HFFc6 (cell line): ENCODE data around the gene NRAP. TPM values are rescaled to one million over a fixed set of nuclear protein-coding genes. Genes with fewer than 3 reads are reported as not detected.

ENCODE experiments used
- DNase-seq: peaks from one replicate; pipeline ENCODE4 v3.0.0-alpha.2; 2018
- H3K27ac Mint-ChIP-seq: 2 replicates; pipeline ENCODE4 v1.8.0; 2020; ENCODE audit warnings: mild to moderate bottlenecking, mixed read lengths
- H3K27me3 Mint-ChIP-seq: 2 replicates; pipeline ENCODE4 v1.8.0; 2021; ENCODE audit warnings: mild to moderate bottlenecking, moderate library complexity, mixed read lengths; ENCODE audit not compliant: insufficient read depth
- H3K36me3 Mint-ChIP-seq: 2 replicates; pipeline ENCODE4 v1.8.0; 2021; ENCODE audit warnings: low read depth, mixed read lengths
- H3K4me1 Mint-ChIP-seq: 2 replicates; pipeline ENCODE4 v1.8.0; 2020; ENCODE audit warnings: low read depth, mixed read lengths
- H3K4me3 Mint-ChIP-seq: 2 replicates; pipeline ENCODE4 v1.8.0; 2020; ENCODE audit warnings: mild to moderate bottlenecking, moderate library complexity, mixed read lengths
- H3K9me3 Mint-ChIP-seq: 2 replicates; pipeline ENCODE4 v1.8.0; 2020; ENCODE audit warnings: mild to moderate bottlenecking, mixed read lengths
- CTCF ChIP-seq: fragments of 200-600 bp; sonication (generic); IDR thresholded peaks from 2 replicates; pipeline ENCODE4 v1.5.0; 2021; ENCODE audit warnings: antibody characterized with exemption, mild to moderate bottlenecking
- total RNA-seq, 6 experiments: library from RNA; stranded (reverse); fragmentation: NEBNext Ultra II Directional; extraction: Animal tissue kit (Norgen Biotek cat#: 25700); gene quantifications; 2 replicates in 1 of 6; 3 replicates in 5 of 6; pipeline ENCODE4 v1.2.3, GENCODE V29; 2021

The NRAP gene
- total RNA-seq, 6 experiments from 2014 or later: not detected

DNA sequence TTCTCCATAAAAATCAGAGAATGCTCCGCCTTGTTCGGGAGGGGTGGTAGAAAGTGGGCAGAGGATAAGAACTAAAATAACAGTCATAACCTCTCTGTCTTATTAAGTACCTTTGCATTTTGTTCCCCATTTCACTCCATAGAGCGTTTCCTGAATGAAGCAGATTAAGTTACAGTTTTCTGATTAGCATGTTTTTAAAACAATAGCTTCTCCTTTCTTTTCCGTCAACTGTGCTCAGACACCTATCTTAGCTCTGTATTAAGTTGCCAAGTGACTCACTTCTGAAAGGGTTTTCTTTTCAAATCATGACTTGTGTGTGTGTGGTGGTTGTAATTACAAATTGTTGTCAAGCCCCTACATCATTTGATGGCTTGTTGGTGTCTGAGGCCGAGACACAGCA lies 109.6 kb downstream of the NRAP start:
- TF ChIP-seq CTCF: no peak
- H3K27ac Mint-ChIP-seq: no peak overlapping the region
- no peaks in the 10 kb centered on the region for H3K9me3 Mint-ChIP-seq
- H3K4me3 Mint-ChIP-seq: no peak overlapping the region
- peaks cover 27% of the 10 kb centered on the region for H3K27me3 Mint-ChIP-seq
- DNase-seq: no peak
- no peaks in the 10 kb centered on the region for H3K36me3 Mint-ChIP-seq
- peaks cover 9% of the 10 kb centered on the region; the same call in 1 of the 2 replicates for H3K4me1 Mint-ChIP-seq

GRCh38 chr10:113553149-113553548 lies 110.7 kb downstream of the NRAP start:
- Mint-ChIP-seq H3K4me1 (peaks cover 9% of the 10 kb centered on the region; the same call in 1 of the 2 replicates), H3K36me3 (no peaks in the 10 kb centered on the region)
- no peak for TF ChIP-seq CTCF

DNA sequence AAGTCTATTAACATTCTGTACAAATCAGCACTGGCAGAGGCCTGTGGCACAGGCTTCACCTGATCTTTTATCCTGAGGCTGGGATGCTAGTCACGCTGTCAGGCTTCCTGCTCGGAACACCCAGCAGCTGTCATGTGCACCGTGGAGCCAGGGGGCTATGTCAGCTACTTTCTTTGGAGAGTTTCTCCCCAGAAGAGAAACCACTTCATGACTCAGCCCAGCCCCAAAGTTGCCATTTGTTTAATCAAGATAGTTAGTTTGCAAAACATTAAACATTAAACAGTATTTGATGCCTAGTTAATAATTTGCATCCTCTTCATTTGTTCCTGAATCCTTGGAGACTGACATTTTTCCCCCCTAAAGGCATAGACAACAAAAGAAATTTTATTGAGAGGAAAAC lies 111.1 kb downstream of the NRAP start, which contains the start of gene HABP2:
Gene HABP2, plus strand, starts transcription at position 353 of the 400 bp plus-strand sequence. CDS start 69 bp downstream, outside the sequence.
- Mint-ChIP-seq H3K27ac (no peak within 1 kb of the TSS), H3K4me3 (no peak within 1 kb of the TSS), H3K9me3 (no peaks in the 10 kb centered on the region), H3K36me3 (no peaks in the 10 kb centered on the region), H3K27me3 (peaks cover 23% of the 10 kb centered on the region), H3K4me1 (peaks cover 9% of the 10 kb centered on the region; the same call in 1 of the 2 replicates)
- no peak for DNase-seq
- no peak for TF ChIP-seq CTCF

More at GRCh38 chr10:113553149-113553548, 110.7 kb downstream of the NRAP start:
- H3K4me3 Mint-ChIP-seq: no peak overlapping the region
- no peaks in the 10 kb centered on the region for H3K9me3 Mint-ChIP-seq
- no peak for DNase-seq
- H3K27ac Mint-ChIP-seq: no peak overlapping the region
- H3K27me3 Mint-ChIP-seq: peaks cover 27% of the 10 kb centered on the region

DNA sequence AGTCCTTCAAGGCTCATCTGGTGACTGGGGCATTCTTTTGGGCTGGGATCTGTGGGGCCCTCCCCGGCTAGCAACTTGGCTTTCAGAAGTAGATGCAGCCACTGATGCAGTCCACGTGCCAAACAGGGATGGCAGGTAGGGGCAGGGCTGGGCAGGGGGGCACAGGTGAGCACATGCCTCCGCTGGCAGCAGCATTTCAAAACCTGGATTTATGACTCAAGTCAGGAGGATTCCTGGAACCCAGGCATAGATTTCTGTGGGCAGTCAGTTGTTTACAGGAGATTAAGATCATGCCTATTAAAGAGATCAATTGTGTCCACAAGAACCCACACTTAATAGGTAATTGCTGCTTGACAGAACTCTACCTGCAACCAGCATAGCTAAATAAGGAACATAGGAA lies 111.8 kb downstream of the NRAP start:
- H3K27ac Mint-ChIP-seq: no peak overlapping the region
- H3K4me3 Mint-ChIP-seq: no peak overlapping the region
- DNase-seq: no peak
- H3K9me3 Mint-ChIP-seq: no peaks in the 10 kb centered on the region
- peaks cover 9% of the 10 kb centered on the region; the same call in 1 of the 2 replicates for H3K4me1 Mint-ChIP-seq
- no peak for TF ChIP-seq CTCF
- H3K27me3 Mint-ChIP-seq: peaks cover 23% of the 10 kb centered on the region
- no peaks in the 10 kb centered on the region for H3K36me3 Mint-ChIP-seq

- H3K36me3 Mint-ChIP-seq: no peaks in the 10 kb centered on the region
- H3K4me3 Mint-ChIP-seq: no peak overlapping the region
- DNase-seq: no peak
- TF ChIP-seq CTCF: no peak
- H3K4me1 Mint-ChIP-seq: peaks cover 9% of the 10 kb centered on the region; the same call in 1 of the 2 replicates
- H3K9me3 Mint-ChIP-seq: no peaks in the 10 kb centered on the region
- H3K27me3 Mint-ChIP-seq: peaks cover 24% of the 10 kb centered on the region
- H3K27ac Mint-ChIP-seq: no peak overlapping the region
These were observed 113.5 kb downstream of the NRAP start for GRCh38 chr10:113550365-113550764.
